HepG2 (cell line): ENCODE data around the gene JAM2. TPM values are rescaled to one million over a fixed set of nuclear protein-coding genes. Genes with fewer than 3 reads are reported as not detected.
A peak's percentile ranks its signal among the peaks of the same experiment; 100 is the strongest.

Source experiments
- ARID5B ChIP-seq: IDR thresholded peaks from 2 replicates; pipeline ENCODE4 v1.4.0; 2020; ENCODE audit warnings: mild to moderate bottlenecking, missing genetic modification reagents
- ATF7 ChIP-seq, 2 experiments: fragments of 450-650 bp in 1 of 2; sonication (generic) in 1 of 2; formaldehyde crosslinking in 1 of 2; IDR thresholded peaks; 2 replicates each; pipeline versions ENCODE4 v1.4.0 to v1.6.1; 2016 to 2020; ENCODE audit warnings: antibody characterized with exemption in 1 of 2, mild to moderate bottlenecking in 1 of 2, missing genetic modification reagents in 1 of 2
- CTCF ChIP-seq: sonication (generic); formaldehyde crosslinking; IDR thresholded peaks from 2 replicates; pipeline ENCODE4 v1.5.0; 2020; ENCODE audit warnings: mild to moderate bottlenecking, missing genetic modification reagents, moderate library complexity
- DMTF1 ChIP-seq: sonication (generic); formaldehyde crosslinking; IDR thresholded peaks from 2 replicates; pipeline ENCODE4 v1.4.0; 2020; ENCODE audit warnings: mild to moderate bottlenecking, missing genetic modification reagents
- GATAD2A ChIP-seq: IDR thresholded peaks from 2 replicates; pipeline ENCODE4 v1.6.1; 2016
- GTF2F1 ChIP-seq: fragments of 150-350 bp; IDR thresholded peaks from 2 replicates; pipeline ENCODE4 v1.6.1; 2014; ENCODE audit warnings: low read length
- IRX3 ChIP-seq: sonication (generic); formaldehyde crosslinking; IDR thresholded peaks from 2 replicates; pipeline ENCODE4 v1.8.1; 2023; ENCODE audit warnings: mild to moderate bottlenecking, low read depth, missing genetic modification reagents, borderline replicate concordance
- MEIS2 ChIP-seq: sonication (generic); formaldehyde crosslinking; IDR thresholded peaks from 2 replicates; pipeline ENCODE4 v1.9.0; 2021; ENCODE audit warnings: mild to moderate bottlenecking, missing genetic modification reagents
- RARG ChIP-seq: sonication (generic); formaldehyde crosslinking; IDR thresholded peaks from 2 replicates; pipeline ENCODE4 v1.4.0; 2020; ENCODE audit warnings: low read depth, mild to moderate bottlenecking, missing genetic modification reagents
- ZBTB8A ChIP-seq: sonication (generic); formaldehyde crosslinking; IDR thresholded peaks from 2 replicates; pipeline ENCODE4 v1.4.0; 2020; ENCODE audit warnings: mild to moderate bottlenecking, low read depth, missing genetic modification reagents, borderline replicate concordance
- ZNF136 ChIP-seq: sonication (generic); formaldehyde crosslinking; IDR thresholded peaks from 2 replicates; pipeline ENCODE4 v1.8.1; 2022; ENCODE audit warnings: low read depth, mild to moderate bottlenecking, moderate library complexity, missing genetic modification reagents
- ZNF343 ChIP-seq: sonication (generic); formaldehyde crosslinking; IDR thresholded peaks from 2 replicates; pipeline ENCODE4 v1.4.0; 2020; ENCODE audit warnings: mild to moderate bottlenecking, missing genetic modification reagents
- ZNF556 ChIP-seq: sonication (generic); formaldehyde crosslinking; IDR thresholded peaks from 2 replicates; pipeline ENCODE4 v1.4.0; 2020; ENCODE audit warnings: mild to moderate bottlenecking, missing genetic modification reagents, borderline replicate concordance
- polyA plus RNA-seq, 8 experiments: library from polyadenylated mRNA; depleted of rRNA in 3 of 8; stranded (reverse) in 7 of 8; unstranded in 1 of 8; fragments of >200 nt; fragmentation: Illumina TruSeq in 4 of 8; extraction: Trizol in 4 of 8; gene quantifications; 2 replicates each; pipeline versions ENCODE4 v1.2.1 to v1.2.3, GENCODE V29; 2011 to 2016; ENCODE audit warnings: low read depth in 4 of 8, missing spikeins in 1 of 8, mixed read lengths in 1 of 8; ENCODE audit not compliant: insufficient read depth in 1 of 8
- total RNA-seq, 5 experiments: library from RNA; depleted of rRNA; stranded (reverse); fragments of >200 nt; fragmentation: Illumina TruSeq; extraction: Trizol; gene quantifications; 2 replicates each; pipeline ENCODE4 v1.2.3, GENCODE V29; 2016; ENCODE audit warnings: low read depth in 1 of 5
- TF ChIP-seq, protein P1 (sequence below): sonication (generic); formaldehyde crosslinking; IDR thresholded peaks from 2 replicates; pipeline ENCODE4 v1.8.0; 2022; ENCODE audit warnings: missing genetic modification reagents, mild to moderate bottlenecking, moderate library complexity, borderline replicate concordance

Gene JAM2
- total and polyA plus RNA-seq, 2 of the 13 experiments (the other 11 are each of a cell fraction or from before 2014, with no cell fraction given), result 0.07 TPM; not detected in 1

DNA sequence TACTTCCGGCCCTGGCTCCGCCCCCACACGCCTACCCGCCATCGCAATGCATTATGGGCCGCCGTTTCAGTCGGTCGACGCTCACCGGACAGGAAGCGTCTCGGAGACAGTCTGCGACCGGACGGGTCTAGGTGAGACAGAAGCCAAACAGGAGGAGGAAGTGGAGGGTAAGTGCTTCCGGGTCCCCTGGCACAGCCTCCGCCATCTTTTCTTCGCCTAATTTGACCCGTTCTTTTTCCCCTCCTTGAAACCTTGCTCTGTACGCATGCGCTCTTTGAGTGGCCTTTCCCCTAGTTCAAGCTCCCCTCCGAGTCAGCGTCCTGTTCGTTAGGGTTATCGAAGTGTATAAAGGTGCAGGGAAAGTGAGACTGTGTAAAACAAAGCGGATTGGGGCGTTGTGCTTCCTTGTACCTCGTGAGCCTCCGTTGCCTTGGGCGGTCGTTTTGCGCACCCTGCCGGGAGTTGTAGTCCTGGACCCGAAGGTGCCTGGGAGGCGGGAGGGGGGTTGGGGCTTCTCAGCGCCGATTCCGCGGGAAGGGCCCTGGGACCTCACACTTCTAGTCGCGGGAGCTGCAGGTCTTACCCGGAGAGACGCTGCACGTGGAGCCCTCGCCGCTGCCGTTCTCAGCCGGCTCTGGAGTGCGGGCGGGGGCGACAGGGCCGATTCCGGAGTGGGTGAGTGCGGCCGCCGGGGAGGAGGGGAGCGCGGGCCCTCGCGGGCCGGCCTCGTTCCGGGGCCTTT lies 96.0 kb downstream of the JAM2 start, which contains the start of the genes ATP5PF and GABPA (continued):
- TF ChIP-seq DMTF1 (CRISPR knock-in tag) (0 out of 2 replicates have a peak, but pooled peaks have one; percentile 59), RARG (peak; percentile 79; the same call in 1 of the 2 replicates), GTF2F1 (no peak), ZBTB8A (peak; percentile 75; the same call in 1 of the 2 replicates), ATF7 (IDR thresholded peaks at IDR 0.05) (no peak), ATF7 (CRISPR knock-in tag; IDR thresholded peaks at IDR 0.05) (peak; percentile 39), ARID5B (CRISPR knock-in tag) (peak; percentile 50; the same call in 1 of the 2 replicates), MEIS2 (peak; percentile 38; the same call in 1 of the 2 replicates), CTCF (CRISPR knock-in tag) (peak; percentile 26), ZNF136 (CRISPR knock-in tag) (0 out of 2 replicates have a peak, but pooled peaks have one; percentile 17), GATAD2A (CRISPR knock-in tag) (peak; percentile 58; the same call in 1 of the 2 replicates), ZNF343 (CRISPR knock-in tag) (0 out of 2 replicates have a peak, but pooled peaks have one; percentile 83), ZNF556 (peak; percentile 38; the same call in 1 of the 2 replicates), IRX3 (CRISPR knock-in tag) (peak; percentile 53; the same call in 1 of the 2 replicates)
- TF ChIP-seq, protein P1, sequence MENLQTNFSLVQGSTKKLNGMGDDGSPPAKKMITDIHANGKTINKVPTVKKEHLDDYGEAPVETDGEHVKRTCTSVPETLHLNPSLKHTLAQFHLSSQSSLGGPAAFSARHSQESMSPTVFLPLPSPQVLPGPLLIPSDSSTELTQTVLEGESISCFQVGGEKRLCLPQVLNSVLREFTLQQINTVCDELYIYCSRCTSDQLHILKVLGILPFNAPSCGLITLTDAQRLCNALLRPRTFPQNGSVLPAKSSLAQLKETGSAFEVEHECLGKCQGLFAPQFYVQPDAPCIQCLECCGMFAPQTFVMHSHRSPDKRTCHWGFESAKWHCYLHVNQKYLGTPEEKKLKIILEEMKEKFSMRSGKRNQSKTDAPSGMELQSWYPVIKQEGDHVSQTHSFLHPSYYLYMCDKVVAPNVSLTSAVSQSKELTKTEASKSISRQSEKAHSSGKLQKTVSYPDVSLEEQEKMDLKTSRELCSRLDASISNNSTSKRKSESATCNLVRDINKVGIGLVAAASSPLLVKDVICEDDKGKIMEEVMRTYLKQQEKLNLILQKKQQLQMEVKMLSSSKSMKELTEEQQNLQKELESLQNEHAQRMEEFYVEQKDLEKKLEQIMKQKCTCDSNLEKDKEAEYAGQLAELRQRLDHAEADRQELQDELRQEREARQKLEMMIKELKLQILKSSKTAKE (CRISPR knock-in tag), result peak; percentile 69; the same call in 1 of the 2 replicates
